IPS-18c (cell line): ENCODE data around the gene GLT6D1.
"Not testable (repeated sequence)": the region's sequence is repeated elsewhere in the genome, so short reads cannot be mapped to it uniquely, and the experiment has no call there.

ENCODE experiments used
- H3K4me3 ChIP-seq: 2 replicates; pipeline ENCODE4 v1.7.0; 2013; ENCODE audit warnings: low read depth, mild to moderate bottlenecking, low read length, moderate library complexity; ENCODE audit not compliant: insufficient read depth
- H3K9me3 ChIP-seq: one replicate; pipeline ENCODE4 v1.6.1; 2013; ENCODE audit warnings: mild to moderate bottlenecking, low read length, moderate library complexity; ENCODE audit not compliant: control insufficient read depth, insufficient read depth

The GLT6D1 gene

DNA sequence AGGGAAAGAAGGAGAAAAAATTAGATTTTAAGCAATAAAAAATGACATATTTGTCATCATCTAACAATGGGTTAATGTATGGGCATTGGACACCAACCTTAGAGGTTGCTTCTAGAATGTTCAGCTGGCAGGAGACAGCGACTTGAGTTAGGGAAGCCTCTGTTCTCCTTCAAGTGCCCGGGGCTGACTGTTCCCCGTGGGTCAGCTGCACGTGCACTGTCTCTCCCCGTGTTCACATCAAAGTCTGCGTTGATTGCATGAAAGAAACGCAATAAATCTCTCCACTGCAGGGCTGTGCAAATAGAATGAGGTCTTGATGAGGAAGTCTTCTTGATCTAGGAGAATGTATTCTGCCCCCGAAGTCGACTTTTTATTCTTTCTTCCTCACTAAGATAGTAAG lies at the start of gene GLT6D1:
GLT6D1 (minus strand) TSS at position 345 of the 400 bp plus-strand sequence. CDS start 353 bp downstream, outside the sequence.
- H3K9me3 ChIP-seq, result peaks cover 5% of the 10 kb centered on the region
- no peak within 1 kb of the TSS for H3K4me3 ChIP-seq

GRCh38 chr9:135689011-135689410 lies 49.7 kb upstream of the GLT6D1 start:
- Histone ChIP-seq H3K9me3 (no peaks in the 10 kb centered on the region), H3K4me3 (no peak overlapping the region)

DNA sequence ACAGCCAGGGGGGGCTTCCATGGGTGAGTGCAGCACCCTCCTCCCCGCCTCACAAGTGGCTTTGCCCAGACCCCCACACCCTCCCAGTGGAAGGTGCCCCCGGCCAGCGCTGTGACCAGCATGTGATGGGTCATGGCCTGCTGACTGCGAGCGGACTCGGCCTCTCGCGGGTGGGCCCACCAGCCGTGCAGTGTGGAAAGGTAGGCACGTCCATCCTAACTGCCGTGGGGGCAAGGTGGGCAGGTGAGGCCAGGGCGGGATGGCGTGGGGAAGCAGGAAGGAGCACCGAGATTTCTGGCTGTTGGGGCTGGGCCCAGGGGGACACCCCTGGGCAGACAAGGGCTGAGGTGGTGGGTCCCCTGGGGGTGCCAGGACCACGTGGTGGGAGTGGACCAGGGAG lies 47.9 kb upstream of the GLT6D1 start:
- Histone ChIP-seq H3K4me3 (no peak overlapping the region), H3K9me3 (no peaks in the 10 kb centered on the region)

- Histone ChIP-seq H3K9me3 (no peaks in the 10 kb centered on the region), H3K4me3 (no peak overlapping the region)
Observed at GRCh38 chr9:135684691-135685090, 45.4 kb upstream of the GLT6D1 start.

- H3K9me3 ChIP-seq, result no peaks in the 10 kb centered on the region
Observed at GRCh38 chr9:135683401-135684034, 44.2 kb upstream of the GLT6D1 start.

DNA sequence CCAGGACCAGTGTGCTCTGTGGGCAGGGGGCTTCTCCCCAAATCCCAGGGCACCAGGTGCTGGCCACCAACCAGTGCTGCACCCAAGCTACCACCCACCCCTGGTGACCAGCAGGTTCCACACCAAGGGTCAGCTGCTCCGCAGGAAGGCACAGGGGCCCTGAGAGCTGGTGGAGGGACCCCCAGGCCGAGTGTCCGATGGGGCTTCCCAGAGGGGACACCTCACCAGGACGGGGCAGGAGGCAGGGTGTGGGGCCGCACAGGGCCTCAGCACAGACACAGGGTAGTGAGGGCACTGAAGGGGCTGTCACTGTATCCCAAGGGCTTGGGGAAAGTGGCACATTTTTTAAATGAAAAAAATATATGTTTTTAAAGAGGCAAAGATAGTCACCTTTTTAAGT lies 41.8 kb upstream of the GLT6D1 start:
- H3K4me3 ChIP-seq, result no peak overlapping the region

More at GRCh38 chr9:135683401-135684034, 44.2 kb upstream of the GLT6D1 start:
- H3K4me3 ChIP-seq, result no peak overlapping the region

GRCh38 chr9:135680056-135680455 lies 40.7 kb upstream of the GLT6D1 start:
- Histone ChIP-seq H3K4me3 (no peak overlapping the region), H3K9me3 (no peaks in the 10 kb centered on the region)

More for the DNA sequence above, 41.8 kb upstream of the GLT6D1 start:
- H3K9me3 ChIP-seq, result no peaks in the 10 kb centered on the region

- no peaks in the 10 kb centered on the region for H3K9me3 ChIP-seq
- H3K4me3 ChIP-seq, result no peak overlapping the region
Observed at GRCh38 chr9:135678236-135679017, 39.1 kb upstream of the GLT6D1 start.

DNA sequence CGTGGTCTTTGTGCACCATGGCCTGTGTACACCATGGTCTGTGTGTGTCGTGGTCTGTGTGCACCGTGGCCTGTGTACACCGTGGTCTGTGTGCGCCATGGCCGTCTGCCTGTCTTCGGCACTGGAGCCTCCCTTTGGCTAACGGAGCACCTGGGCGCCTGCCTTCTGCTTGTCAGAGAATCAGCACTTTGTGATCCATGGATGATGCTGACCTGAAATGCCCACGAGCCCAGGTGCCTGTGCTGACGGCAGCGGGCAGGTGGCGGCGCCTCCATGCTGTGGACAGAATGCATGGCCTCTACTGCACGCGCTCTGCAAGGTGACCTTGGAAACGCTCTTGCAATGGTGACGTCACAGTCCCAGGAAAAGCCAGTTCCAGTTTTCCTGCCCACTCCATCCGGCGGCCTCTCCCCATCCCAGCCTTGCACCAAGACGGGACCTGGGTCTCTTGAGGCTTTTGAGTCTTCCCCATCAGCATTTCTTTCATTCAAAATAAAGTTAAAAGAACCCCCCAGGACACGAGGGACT lies 38.4 kb upstream of the GLT6D1 start:
- no peak overlapping the region for H3K4me3 ChIP-seq
- no peaks in the 10 kb centered on the region for H3K9me3 ChIP-seq

DNA sequence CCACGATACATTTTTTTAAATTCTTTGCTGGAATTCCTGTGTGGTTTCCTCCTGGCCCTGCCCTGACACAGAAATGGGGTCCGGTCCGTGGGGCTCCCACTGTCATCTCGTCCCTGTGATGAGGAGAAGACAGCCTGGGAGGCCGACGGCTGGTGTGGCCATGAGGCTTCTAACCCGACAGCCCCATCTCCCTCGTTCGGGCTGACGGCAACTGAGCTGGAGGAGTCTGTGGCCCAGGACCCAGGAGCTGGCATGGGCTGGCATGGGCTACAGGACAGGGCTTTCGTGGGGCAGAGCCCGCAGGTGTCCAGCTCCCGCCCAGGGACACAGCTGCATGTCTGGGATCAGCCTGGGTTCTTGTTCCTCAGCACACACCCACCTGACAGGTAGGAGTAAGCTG lies 37.6 kb upstream of the GLT6D1 start:
- Histone ChIP-seq H3K9me3 (no peaks in the 10 kb centered on the region), H3K4me3 (no peak overlapping the region)

- no peaks in the 10 kb centered on the region for H3K9me3 ChIP-seq
- H3K4me3 ChIP-seq, result no peak overlapping the region
Observed at GRCh38 chr9:135674977-135675376, 35.6 kb upstream of the GLT6D1 start.

- Histone ChIP-seq H3K9me3 (peaks cover 2% of the 10 kb centered on the region), H3K4me3 (no peak overlapping the region)
Observed at GRCh38 chr9:135673941-135674340, 34.6 kb upstream of the GLT6D1 start.

DNA sequence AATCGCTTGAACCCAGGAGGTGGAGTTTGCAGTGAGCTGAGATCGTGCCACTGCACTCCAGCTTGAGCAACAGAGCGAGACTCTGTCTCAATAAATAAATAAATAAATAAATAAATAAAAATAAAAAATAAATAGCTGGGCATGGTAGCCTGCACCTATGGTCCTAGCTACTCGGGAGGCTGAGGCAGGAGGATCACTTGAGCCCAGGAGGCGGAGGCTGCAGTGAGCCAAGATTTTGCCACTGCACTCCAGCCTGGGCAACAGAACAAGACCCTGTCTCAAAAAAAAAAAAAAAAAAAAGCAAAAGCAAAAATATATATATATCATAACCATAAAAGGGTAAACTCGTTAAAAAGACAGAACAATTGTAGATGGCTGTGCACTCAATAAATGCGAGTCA lies 33.4 kb upstream of the GLT6D1 start:
- H3K4me3 ChIP-seq, H3K9me3 ChIP-seq: not testable (repeated sequence)

- Histone ChIP-seq H3K4me3 (no peak overlapping the region), H3K9me3 (peaks cover 5% of the 10 kb centered on the region)
Observed at GRCh38 chr9:135671591-135672041, 32.3 kb upstream of the GLT6D1 start.

DNA sequence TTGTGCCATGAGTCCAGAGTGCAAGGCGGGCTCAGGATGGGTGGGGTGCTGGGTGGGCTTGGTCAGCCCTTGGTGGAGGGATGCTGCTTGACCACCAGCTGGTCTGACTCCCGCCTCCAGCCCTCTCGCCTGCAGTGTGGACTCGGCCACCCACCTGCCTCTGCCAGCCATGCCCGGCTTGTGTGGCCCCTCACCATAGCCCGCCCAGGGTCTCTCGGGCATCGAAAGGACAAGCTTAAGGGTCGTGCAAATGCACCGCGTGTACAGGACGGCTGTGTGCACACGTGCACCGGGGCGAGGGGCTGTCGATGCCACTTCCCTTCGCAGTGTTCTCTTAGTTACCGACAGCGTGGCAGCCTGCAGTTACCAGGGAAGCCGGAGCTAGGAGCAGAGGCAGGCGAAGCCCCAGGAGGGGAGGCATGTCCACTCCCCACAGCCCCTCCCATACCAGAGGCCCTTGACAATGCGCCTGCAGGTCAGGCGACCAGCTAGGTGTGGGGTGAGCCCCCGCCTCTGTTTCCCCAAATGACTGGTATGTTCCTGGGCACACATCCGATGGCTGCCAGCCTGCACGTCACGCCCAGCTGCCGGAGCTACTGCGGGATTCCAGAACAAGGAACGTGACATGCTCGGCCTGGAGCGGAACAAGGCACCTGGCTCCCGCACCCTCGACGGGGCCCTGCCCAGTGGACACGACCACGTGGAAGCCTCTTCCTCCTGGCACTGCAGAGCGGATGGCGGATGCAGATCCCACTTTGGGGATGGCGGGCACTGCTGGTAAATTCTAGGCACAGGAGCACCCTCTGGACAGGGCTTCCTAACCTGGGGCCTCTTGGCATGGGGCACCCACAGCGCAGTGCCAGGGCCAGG lies 31.6 kb upstream of the GLT6D1 start:
- H3K9me3 ChIP-seq, result peaks cover 5% of the 10 kb centered on the region
- no peak overlapping the region for H3K4me3 ChIP-seq

DNA sequence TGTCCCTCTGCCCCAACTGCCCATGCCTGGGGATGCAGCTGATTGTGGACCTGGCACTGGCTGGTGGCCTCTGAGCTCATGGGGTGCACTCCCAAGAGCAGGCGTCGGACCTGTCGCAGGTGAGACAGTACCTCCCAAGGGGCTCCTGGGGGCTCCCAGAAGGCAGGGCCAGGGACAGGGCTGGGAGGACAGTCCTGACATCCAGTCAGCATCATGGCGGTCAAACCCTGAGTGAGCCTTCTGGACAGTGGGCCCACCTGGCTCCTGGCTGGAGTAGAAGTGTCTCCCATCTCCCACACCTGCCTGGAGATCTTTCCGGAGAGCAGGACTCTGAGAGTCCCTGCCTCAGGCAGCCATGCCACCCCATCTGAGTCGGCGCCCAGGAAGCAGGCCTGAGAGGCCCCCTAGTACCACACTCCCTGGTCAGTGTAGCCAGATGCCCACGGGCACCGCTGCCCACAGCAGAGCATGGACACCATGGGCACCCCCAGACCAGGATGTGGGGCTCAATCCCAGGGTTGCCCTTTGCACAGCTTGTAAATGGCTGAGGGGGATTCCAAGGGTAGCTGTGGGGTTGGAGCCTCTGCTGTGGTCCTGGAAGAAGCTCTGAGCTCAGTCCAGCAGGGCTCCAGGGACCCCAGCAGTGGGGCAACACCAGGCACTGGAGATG lies 30.4 kb upstream of the GLT6D1 start:
- H3K4me3 ChIP-seq, result no peak overlapping the region; the same call in 1 of the 2 replicates
- H3K9me3 ChIP-seq, result peaks cover 5% of the 10 kb centered on the region

DNA sequence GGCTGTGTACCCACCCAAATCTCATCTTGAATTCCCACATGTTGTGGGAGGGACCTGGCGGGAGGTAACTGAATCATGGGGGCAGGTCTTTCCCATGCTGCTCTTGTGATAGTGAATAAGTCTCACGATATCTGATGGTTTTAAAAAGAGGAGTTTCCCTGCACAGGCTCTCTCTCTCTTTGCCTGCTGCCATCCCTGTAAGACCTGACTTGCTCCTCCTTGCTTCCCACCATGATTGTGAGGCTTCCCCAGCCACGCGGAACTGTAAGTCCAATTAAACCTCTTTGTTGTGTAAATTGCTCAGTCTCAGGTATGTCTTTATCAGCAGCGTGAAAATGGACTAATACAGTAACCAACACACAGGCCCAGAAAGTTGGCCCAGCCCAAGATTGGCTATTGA lies 29.7 kb upstream of the GLT6D1 start:
- H3K9me3 ChIP-seq, H3K4me3 ChIP-seq: not testable (repeated sequence)
